ENCODE data around the gene FANCE.

The FANCE gene

DNA sequence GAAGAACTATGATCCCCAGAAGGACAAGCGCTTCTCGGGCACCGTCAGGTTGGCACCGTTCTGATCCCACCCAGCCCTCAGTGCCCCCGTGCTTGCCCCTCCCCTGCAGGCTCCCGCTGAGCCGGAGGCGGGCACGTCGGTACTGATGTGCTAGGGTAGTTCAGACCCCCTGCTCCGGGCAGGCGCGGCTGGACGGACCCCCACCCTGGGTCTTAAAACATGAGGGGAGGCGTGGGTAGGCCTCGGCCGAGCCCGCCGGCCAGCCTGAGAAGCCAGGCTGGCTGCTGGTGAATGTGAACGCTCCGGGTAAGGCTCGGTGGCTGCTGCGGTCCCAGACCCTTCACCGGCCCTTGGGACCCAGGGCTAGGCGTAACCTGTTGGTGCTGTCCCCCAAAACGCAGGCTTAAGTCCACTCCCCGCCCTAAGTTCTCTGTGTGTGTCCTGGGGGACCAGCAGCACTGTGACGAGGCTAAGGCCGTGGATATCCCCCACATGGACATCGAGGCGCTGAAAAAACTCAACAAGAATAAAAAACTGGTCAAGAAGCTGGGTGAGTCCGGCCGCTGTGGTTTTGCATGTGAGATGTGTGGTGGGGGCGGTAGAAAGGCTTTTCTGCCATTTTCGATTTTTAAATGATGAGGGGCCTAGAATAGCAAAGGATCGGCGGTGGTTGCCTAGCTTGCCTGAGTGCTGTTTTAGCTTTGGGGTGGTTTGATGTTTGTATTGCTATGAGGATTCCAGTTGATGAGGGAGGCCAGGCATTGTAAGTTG, 17.0 kb downstream of the FANCE start:
- DNase-seq: no peak

DNA sequence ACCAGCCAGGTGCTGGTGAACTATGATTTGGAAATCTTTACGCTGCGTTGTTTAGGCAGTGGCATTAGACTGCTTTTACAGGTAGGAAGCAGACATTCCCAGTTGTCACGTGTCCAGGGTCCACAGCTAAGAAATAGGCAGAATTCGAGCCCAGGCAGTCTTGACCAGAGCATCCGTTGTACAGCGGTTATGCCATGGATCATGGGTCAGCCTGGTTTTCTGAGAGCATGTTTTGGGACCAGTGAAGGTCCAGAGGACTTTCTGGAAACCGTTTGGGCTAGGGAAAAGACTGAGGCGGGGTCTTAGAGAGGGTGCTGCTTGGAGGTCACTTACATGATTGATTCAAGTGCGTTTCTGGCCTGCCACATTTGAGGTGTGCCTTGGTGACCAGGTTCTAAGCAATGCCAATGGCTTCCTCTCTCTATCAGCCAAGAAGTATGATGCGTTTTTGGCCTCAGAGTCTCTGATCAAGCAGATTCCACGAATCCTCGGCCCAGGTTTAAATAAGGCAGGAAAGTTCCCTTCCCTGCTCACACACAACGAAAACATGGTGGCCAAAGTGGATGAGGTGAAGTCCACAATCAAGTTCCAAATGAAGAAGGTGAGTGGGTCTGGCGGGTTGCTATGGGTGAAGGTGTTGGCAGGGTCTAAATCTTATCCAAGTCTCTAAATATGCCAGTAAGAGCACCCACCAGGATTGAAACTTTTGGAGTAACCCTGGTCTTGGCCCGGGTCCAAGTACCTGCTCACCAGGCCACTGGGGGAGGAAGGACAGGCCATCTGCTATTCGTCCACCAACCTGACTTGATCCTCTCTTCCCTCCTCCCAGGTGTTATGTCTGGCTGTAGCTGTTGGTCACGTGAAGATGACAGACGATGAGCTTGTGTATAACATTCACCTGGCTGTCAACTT, 17.9 kb downstream of the FANCE start:
- DNase-seq: no peak

DNA sequence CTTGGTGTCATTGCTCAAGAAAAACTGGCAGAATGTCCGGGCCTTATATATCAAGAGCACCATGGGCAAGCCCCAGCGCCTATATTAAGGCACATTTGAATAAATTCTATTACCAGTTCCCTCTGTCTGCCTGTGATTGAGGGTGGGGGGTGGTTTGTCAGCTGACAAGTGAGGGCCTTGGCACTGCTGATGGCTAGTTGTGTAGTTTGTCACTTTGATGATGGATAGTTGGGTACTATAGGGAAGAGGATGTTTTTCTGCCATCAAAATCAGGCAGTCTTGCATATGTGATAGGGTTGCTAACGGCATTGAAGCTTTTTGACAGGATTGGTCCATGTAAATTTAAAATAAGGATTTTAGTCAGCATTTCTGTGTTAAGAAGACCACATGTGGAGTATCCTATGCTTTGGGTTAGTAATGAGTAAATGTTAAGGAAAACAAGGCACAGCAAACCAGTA, 18.6 kb downstream of the FANCE start:
- no peak for DNase-seq

DNA sequence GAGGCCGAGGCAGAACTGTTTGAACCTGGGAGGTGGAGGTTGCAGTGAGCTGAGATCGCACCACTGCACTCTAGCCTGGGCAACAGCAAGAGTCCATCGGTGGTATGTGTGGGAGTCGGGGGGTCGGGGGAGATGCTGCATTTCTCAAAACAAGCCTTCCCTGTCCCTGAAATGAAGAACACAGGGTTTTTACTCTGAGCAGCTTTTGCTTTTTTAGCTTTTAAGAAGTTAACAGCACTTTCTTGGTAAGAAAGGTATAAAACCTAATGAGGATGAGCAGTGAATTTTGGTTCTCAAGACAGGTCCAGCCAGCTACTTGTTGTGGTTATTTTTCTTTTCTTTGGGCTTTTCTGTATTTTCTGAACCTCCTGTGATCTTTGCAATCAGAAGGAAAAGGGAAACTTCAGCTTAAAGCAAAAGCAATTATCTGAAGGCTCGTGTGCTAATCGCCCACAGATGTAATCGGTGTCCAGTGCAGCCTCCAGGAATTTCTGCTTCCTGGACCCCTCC, 19.8 kb downstream of the FANCE start:
- no peak for DNase-seq

DNA sequence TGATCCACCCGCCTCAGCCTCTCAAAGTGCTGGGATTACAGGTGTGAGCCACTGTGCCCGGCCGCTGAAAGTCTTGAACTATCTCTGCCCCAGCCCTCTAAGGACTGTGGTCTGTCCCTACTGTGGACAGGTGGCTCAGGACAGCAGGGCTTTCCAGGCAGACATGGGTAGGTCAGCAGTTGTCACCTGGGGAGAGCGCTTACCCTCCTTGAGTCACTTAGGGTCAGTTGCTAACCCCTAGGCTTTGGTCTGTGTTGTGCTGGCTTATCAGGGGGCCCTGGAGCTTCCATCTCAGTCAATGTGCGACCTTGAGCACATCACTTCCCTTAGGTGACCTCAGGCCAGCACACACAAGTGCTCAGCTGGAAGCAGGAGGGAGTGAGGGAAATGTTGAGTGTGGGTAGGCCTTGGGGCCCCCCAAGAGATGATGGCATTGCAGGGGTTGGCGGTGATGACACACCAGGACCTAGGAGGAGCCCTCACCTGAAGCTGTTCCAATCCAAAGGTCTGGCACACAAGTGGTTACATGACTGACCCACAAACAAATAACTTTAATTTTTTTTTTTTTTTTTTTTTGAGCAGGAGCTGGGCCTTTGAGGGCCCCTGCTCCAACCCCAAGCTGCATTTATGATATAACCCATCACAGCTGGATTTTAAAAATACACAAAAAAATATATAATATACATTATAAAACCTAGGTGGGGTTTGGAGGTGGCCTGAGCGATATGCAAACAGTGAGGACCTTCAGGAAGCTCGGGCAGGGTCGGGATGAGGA, 21.1 kb downstream of the FANCE start:
- no peak for DNase-seq

DNA sequence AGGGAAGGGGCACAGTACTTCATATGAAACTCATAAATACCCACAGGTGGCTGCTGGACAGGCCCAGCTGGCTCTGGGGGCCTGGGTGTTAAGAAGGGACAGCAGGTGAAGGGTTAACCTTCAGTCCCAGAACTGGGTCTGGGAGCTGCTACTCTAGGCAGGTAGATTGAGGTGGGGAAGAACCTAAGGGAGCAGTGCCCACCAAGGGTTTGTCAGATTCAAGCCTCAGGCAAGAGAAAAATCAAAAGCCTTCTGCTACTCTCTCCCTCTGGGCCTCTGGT, 21.7 kb downstream of the FANCE start:
- no peak for DNase-seq

DNA sequence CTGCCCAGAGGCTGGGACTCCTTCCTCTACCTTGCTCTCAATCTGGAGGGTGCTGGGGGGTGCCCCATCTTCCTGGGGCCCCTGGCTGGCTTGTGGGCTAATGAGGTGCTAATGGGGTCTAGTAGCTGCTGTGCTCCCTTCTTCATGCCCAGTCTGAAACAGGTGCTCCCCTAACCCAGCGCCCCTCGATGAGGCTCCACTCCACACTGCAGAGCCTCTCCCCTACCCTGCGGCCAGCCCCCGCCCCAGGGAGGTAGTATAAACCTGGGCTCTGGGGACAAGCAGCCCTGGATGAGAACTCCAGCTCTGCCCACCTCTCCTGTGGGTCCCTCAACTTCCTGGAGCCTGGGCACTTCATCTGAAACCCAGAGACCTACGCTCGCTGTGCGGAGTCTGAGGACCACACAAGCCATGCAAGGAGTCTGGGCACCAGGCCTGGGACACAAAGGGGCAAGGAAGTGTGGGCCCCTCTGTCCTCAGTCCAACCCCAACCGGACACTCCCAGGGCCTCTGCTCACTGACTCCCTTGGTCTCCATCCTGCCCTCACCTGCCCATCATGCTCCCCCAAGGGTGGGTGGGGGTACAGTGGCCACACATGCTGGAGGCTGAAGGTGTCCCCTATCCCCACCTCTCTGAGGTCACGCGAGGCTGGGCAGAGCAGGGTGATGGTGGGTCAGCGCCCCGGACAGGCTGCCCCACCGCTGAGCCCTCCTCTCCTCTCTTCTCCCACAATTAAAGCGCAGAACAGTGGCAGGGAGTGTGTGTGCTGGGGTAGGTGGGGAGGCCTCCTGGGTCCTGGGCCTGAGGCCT, 22.2 kb downstream of the FANCE start:
- DNase-seq: no peak

DNA sequence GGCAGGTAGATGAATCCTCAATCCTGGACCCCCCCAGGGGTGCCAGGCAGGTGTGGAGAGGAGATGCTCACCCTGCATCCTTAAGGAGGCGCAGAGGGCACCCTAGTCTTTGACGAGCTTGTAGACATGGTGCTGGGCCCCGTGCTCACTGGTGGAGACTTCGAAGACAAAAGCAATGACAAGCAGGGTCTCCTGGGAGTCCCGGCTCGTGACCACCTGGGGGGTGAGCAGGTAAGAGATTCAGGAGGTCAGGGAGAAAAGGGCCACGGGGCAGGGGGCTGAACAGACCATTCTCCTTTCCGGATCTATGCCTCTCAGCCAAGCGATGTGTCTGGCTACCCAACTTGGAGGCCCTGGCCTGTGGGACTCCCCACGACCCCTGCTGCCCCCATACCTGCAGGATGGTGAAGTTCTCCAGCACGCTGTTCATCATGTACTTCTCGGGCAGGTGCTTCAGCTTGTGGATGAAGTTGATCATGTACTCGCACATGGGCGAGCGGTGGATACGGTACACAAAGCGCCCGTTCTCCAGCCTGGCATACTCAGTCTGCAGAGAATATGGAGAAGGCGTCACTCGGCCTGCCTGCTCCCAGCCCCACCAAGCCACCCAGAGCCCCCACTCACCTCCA, 22.9 kb downstream of the FANCE start:
- DNase-seq: no peak

DNA sequence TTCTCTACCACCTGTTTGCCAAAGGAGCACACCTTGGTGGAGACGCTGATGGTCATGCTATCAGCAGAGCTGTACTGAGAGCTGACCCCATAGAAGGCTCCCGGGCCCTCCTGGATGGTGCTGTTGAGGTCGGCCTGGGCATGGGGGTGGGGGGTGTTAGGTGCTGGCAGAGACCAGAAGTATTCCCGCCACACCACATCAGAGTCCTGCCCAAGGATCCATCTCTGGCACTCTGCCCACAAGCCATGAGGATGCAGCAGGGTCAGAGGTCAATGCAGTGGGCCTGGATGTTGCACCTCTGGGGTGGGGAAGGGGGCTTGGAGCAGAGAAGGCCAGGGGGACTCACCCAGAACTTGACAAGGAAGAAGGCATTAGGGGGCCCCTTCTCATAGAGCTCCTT, 23.4 kb downstream of the FANCE start:
- no peak for DNase-seq

DNA sequence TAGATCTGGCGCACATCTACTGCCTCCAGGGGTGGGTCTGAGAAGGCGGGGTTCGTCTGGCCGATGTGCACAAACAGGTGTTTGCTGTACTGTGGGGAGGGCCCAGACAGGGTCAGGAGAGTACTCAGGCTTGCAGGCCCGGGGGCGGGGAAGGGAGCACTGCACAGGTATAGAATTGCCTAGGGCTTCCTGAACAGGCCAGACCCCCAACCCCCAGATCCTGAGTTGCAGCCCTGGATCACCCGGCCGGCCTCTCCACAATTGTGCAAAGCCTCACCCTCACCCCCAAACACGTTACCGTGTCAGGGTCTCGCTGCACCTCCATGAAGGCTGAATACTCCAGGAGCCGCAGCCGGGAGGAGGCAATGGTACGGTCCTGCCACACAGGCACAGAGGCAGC, 23.9 kb downstream of the FANCE start:
- DNase-seq: no peak

DNA sequence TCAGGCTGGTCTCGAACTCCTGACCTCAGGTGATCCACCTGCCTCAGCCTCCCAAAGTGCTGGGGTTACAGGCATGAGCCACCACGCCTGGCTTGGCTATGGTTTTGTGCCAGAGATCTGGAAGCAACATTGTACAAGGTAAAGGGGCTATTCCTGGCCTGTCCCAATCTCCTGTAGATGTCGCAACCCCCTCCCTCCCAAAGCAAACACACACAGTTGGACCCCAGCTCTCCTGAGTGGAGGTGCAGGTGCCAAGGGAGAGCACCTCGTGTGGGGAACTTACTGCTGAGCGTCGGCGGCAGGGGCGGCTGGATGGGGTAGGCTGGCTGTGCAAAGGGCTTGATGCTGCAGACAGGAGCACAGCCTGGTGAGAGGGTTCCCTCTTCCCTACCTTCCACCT, 24.9 kb downstream of the FANCE start:
- DNase-seq: no peak

DNA sequence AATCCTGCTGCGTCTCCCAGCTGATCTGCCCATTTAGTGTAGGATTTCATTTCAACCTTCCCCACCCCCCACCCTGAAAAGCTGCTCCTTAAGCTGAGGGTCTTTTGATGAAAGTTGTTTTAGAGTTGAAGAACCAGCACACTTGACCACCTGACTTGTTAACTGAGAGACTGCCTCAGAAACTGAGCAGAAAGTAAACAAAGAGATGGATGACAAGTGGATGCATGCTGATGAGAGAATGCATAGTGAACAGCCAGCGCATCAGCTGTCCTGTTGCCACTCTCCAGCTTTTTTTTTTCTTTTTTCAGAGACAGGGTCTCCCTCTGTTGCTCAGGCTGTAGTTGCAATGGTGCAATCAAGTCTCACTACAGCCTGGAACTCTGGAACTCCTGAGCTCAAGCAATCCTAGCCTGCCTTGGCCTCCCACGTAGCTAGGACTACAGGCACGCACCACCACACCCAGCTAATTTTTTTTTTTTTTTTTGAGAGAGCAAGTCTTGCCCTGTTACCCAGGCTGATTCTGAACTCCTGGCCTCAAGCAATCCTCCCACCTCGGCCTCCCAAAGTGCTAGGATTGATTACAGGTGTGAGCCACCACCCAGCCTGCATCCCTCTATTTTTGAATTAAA, 25.5 kb downstream of the FANCE start:
- no peak for DNase-seq

DNA sequence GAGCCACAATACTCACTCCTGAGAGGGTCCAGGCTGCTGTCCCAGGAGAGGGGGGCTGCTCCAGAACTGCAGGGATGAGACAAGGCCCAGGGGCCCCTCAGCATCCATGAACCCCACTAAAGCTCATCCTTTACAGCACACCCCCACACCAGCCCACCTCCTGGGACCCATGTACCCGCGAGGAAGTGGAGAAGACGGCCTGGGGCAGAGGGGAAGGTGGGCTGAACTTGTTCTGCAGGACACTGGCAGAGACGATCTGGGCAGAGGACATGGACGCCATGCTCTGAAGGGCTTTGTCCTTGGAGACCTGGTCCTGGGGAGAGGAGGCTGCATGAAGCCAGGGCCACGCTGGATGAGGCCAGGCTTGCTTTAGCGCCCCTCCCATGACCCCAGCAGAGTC, 26.1 kb downstream of the FANCE start:
- no peak for DNase-seq

DNA sequence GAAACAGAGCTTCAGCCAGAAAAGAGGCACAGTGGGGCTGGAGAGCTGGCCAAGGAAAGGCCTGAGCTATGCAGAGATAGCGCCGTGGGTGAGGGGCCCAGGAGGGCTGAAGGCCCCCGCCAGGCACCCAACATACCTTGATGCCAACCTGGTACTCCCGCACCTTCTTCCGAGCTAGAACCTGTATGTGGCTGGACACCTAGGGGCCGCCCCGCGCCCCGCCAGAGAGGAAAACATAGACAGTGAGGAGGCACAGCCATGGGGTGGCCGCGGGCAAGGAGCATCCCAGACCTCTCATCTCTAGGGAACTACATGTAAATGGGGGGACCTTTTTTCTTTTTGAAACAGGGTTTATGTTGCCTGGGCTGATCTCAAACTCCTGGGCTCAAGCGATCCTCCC, 28.0 kb downstream of the FANCE start:
- DNase-seq: no peak

DNA sequence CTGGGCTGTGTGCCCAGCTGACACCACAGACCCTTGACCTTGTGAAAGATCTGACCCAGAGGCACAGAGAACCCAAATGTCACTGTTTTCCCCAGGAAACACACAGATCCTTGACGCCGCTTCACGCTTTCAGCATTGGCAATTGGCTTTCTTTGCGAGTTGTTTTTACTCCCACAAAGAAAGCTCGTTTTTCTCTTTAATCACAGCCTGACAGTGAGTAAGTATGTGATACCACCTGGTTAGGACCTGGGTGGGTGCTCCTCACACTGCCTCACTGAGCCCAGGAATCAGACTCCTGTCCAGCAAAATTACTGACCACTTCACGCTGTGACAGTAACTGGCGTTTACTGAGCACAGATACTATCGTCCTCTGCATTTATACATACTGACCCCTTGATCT, 29.1 kb downstream of the FANCE start:
- no peak for DNase-seq

DNA sequence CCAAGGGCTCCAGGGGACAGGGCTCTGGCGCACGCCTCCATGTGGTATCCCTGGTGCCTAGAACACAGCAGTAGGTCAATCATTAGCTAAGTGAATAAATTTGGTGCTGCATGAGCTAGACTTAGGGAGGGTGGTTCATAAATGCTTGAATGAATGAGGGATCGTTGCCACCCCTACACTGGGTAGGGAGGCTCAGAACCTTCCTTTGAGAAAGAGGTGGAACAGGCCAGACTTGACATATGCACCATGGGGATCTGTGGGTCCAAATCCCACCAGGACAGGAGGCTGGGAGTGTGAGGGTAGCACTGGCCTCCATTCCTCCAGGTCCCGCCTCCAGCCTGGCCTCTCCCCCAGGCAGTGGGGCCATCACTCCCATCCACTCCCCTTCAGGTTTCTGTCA, 30.9 kb downstream of the FANCE start:
- no peak for DNase-seq

DNA sequence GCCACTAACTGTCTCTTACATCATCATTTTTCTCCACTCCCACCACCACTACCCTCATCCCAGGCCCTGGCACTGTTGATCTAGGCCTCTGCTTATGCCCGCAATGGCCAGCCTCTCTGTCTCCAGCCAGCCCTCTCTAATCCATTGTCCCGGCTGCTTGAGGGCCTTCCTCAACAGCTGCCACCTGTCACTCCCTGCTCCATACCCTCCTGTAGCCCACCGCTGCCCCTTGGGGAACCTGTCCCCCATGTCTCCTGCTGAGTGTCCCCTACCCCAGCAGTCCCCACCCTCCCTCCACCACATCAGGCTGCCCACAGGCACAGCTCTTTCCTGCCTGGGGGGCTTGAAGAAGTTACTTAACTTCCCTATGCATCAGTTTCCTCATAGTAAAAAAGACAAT, 31.4 kb downstream of the FANCE start:
- DNase-seq: no peak

DNA sequence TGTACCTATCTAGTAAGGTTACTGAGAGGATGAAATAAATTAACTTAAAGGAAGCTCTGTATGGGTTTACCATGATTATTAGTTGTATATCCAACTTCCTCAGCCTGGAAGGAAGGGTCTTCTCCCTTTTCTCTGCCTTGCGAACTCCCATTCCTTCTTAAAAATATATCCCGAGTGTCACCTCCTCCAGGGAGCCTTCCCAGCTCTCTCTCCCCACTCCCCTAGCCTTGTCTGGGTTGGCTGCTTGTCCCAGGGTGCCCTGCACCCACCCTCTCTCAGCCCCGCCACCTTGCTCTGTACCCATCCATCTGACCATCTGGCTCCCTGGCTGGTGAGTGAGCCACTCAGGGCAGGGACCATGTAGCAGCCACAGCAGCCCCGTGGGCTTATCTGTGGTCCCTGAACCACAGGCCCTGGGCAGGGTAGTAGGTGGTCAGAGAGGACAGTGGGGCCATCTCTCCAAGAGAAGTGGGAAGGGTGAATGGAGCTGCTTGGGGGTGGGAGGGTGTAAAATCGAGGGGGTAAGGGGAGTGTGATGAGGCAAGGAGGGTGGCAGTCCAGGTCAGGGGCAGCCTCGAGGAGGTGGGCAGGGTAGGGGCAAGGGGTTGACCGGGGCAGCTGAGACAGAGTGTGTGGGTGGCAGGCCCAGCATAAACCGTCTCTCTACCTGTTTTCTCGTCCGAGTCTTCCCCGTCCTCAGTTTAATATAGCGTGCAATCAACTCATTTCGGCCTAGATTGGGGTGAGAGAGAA, 31.9 kb downstream of the FANCE start:
- no peak for DNase-seq

DNA sequence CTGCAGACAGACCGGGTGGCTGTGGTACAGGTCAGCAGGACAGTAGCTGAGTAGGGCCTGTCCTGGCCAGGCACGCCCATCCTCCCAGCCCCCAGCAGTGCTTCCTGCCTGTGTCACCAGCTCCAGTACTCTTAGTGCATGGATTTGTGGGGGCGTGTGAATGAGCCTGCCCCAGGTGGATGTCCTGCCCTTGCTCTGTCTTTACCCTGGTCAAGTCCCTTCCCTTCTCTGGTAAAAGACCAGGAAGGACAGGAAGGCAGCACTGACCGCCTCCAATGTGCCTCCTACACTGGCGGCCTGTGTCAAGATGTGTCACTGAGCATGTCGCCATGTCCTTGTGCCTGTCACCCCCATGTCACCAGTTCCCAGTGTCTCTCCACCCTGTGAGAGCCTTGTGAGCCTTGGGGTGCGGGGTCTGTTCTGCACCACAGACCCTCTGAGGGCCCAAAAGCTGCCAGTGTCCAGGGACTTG, 32.8 kb downstream of the FANCE start:
- DNase-seq: no peak

DNA sequence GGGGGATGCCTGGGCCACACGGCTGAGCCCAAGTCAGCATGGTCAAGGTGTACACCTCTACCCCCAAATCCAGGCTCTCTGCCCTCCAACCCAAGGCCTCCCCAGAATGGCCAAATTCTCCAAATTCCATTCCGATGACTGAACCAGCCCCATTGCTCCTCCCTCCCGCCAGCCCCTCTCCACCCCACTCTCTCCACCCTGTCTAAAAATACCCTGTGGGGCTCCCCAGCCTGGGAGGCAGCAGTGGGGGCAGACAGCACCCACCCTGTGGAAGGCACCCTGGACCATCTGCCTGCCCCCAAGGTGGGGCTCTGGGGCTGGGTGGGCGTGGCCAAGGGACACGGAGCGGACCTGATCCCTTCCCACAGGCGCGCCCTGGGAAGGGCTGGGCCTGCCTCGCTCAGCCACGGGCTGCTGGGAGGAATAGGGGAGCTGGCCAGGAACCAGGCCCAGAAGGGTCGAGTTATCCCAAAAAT, 33.3 kb downstream of the FANCE start:
- no peak for DNase-seq

Data from DMS153 (cell line).